TTC549 (cell line): ENCODE results near the gene PITHD1.
"Not testable (repeated sequence)": the region's sequence is repeated elsewhere in the genome, so short reads cannot be mapped to it uniquely, and the experiment has no call there.

Source experiments
- FAIRE-seq: peaks from 2 replicates; lab custom pipeline; 2012; peaks lifted over from hg19 to GRCh38; lab: Jason Lieb, UNC

Gene PITHD1

DNA sequence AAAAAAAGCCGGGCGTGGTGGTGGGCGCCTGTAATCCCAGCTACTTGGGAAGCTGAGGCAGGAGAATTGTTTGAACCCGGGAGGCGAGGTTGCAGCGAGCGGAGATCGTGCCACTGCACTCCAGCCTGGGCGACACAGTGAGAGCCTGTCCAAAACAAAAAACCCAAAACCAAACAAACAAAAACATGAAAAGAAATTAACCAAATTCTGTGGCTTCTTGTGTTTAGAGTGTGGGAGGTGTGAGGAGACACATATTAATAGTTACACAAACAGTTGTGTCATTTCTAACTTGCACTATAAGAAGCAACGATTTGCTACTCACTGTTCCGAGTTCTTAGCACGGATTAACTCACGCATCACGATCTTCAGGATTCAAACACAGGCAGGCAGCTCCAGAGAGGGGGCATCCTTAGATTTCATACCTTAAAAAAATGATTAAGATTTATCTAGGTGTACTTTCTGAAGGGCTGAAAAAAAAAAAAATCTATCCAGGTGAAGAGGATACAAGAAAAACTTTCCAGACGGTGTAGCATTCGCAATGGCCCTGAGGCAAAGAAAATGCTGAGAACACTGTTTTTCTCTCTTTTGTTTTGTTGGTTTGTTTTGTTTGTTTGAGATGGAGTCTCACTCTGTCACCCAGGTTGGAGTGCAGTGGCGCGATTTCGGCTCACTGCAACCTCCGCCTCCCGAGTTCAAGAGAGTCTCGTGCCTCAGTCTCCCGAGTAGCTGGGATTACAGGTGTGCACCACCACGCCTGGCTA, 47.7 kb downstream of the PITHD1 start:
- FAIRE-seq, result no peak

GRCh38 chr1:23826590-23826989, 48.4 kb downstream of the PITHD1 start:
- not testable (repeated sequence) for FAIRE-seq

DNA sequence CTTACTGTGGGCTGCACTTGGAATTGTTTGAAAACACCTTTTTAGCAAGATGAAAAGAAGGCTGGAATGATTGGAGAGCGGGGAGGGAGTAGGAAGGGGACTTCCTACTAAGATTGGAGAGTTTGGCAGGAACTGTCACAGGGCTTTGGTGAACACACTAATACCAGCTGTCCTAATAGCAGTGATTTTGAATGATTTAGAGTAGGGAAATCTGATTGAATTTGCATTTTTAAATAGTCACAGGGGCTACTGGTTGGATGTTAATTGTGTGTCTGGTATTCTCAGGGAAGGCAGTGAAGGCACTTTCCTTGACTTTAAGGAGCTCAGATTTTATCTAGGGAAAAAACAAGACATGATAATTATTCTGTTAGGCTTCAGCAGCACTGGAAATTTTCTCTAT, 49.5 kb downstream of the PITHD1 start:
- FAIRE-seq, result no peak

DNA sequence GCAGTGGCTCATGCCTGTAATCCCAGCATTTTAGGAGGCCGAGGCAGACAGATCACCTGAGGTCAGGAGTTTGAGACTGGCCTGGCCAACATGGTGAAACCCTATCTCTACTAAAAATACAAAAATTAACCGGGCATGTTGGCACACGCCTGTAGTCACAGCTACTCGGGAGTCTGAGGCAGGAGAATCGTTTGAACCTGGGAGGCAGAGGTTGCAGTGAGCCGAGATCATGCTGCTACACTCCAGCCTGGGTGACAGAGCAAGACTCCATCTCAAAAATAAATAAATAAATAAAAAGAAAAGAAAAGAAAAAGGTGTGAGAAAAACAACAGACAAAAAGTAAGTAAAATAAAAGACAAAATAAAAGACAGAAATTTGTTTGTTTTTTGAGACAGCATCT, 55.9 kb downstream of the PITHD1 start:
- FAIRE-seq, result not testable (repeated sequence)

- FAIRE-seq, result no peak
These were observed 57.8 kb downstream of the PITHD1 start for GRCh38 chr1:23836037-23836436.
